Neural progenitor cell (in vitro differentiated cells): ENCODE results near the gene TPCN2. TPM values are rescaled to one million over a fixed set of nuclear protein-coding genes. Genes with fewer than 3 reads are reported as not detected.
A peak's percentile ranks its signal among the peaks of the same experiment; 100 is the strongest.

Source experiments
- DNase-seq: peaks from one replicate; pipeline ENCODE4 v3.0.0-alpha.2; 2016; ENCODE audit warnings: low spot score
- H2AFZ ChIP-seq: fragments of 200-600 bp; sonication (generic); replicated peaks from 2 replicates; pipeline ENCODE4 v1.6.1; 2016; ENCODE audit warnings: antibody characterized with exemption
- H3F3A ChIP-seq: fragments of 200-600 bp; sonication (generic); 2 replicates; pipeline ENCODE4 v1.6.1; 2016; ENCODE audit warnings: antibody characterized with exemption, low read depth
- H3K27ac ChIP-seq: fragments of 200-600 bp; sonication (generic); 2 replicates; pipeline ENCODE4 v1.5.1; 2016; ENCODE audit warnings: mild to moderate bottlenecking
- H3K27me3 ChIP-seq: fragments of 200-600 bp; sonication (generic); 2 replicates; pipeline ENCODE4 v1.6.1; 2016; ENCODE audit warnings: mild to moderate bottlenecking, moderate library complexity
- H3K36me3 ChIP-seq: fragments of 200-600 bp; sonication (generic); 2 replicates; pipeline ENCODE4 v1.5.1; 2016
- H3K4me1 ChIP-seq: fragments of 200-600 bp; sonication (generic); 2 replicates; pipeline ENCODE4 v1.6.1; 2016; ENCODE audit warnings: mixed run types
- H3K4me2 ChIP-seq: fragments of 200-600 bp; sonication (generic); 2 replicates; pipeline ENCODE4 v1.6.1; 2016
- H3K4me3 ChIP-seq: fragments of 200-600 bp; sonication (generic); 2 replicates; pipeline ENCODE4 v1.5.1; 2016
- H3K79me2 ChIP-seq: fragments of 200-600 bp; sonication (generic); 2 replicates; pipeline ENCODE4 v1.6.1; 2016; ENCODE audit warnings: low read depth
- H3K9ac ChIP-seq: fragments of 200-600 bp; sonication (generic); 2 replicates; pipeline ENCODE4 v1.6.1; 2016
- H3K9me3 ChIP-seq: fragments of 200-600 bp; sonication (generic); 2 replicates; pipeline ENCODE4 v1.5.1; 2016; ENCODE audit warnings: low read depth
- H4K20me1 ChIP-seq: fragments of 200-600 bp; sonication (generic); 2 replicates; pipeline ENCODE4 v1.6.1; 2016; ENCODE audit warnings: low read depth
- H3K27ac Mint-ChIP-seq: 3 replicates; pipeline ENCODE4 v1.8.0; 2021; ENCODE audit warnings: mixed read lengths
- H3K27me3 Mint-ChIP-seq: 2 replicates; pipeline ENCODE4 v1.8.0; 2022; ENCODE audit warnings: low read depth, mild to moderate bottlenecking, inconsistent platforms, moderate library complexity, mixed read lengths; ENCODE audit not compliant: insufficient read depth
- H3K36me3 Mint-ChIP-seq: 3 replicates; pipeline ENCODE4 v1.8.0; 2021; ENCODE audit warnings: mixed read lengths
- H3K4me1 Mint-ChIP-seq: 3 replicates; pipeline ENCODE4 v1.8.0; 2021; ENCODE audit warnings: mixed read lengths
- H3K4me3 Mint-ChIP-seq: 3 replicates; pipeline ENCODE4 v1.8.0; 2021; ENCODE audit warnings: mild to moderate bottlenecking, moderate library complexity, mixed read lengths
- H3K9me3 Mint-ChIP-seq: 3 replicates; pipeline ENCODE4 v1.8.0; 2020; ENCODE audit warnings: mixed read lengths
- EZH2 ChIP-seq: fragments of 200-600 bp; sonication (generic); IDR thresholded peaks from 2 replicates; pipeline ENCODE4 v1.6.1; 2017; ENCODE audit warnings: antibody characterized with exemption, mild to moderate bottlenecking, moderate library complexity
- EZH2phosphoT487 ChIP-seq: fragments of 200-600 bp; sonication (generic); IDR thresholded peaks from 2 replicates; pipeline ENCODE4 v1.6.1; 2017; ENCODE audit warnings: antibody characterized with exemption
- total RNA-seq: library from RNA; depleted of rRNA; stranded (reverse); fragments of >200 nt; gene quantifications from 2 replicates; pipeline ENCODE4 v1.2.3, GENCODE V29; 2015; ENCODE audit warnings: low replicate concordance
- TF ChIP-seq, protein P1 (sequence below): fragments of 200-600 bp; sonication (generic); IDR thresholded peaks from 2 replicates; pipeline ENCODE4 v1.5.1; 2017; ENCODE audit warnings: antibody characterized with exemption, mild to moderate bottlenecking

The TPCN2 gene
- total RNA-seq, 1 donor from 2014 or later, result 7.2 TPM

DNA sequence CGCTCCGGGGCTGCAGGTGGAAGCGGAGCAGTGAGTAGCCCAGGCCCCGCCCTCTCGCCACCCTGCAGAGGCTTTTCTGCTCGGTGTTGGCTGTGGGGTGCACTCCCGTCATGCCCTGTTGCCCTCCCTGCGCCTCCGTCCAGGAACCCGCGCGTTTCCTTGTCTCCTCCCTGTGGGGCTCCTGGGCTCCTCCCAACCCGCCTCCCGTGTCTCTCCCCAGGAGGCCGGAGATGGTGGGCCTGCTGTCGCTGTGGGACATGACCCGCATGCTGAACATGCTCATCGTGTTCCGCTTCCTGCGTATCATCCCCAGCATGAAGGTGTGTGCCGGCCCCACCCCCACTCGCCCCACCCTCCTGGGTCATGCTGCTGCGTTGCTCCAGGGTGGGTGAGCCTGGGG lies 32.4 kb downstream of the TPCN2 start:
- TF ChIP-seq EZH2phosphoT487 (no peak), EZH2 (no peak)
- TF ChIP-seq, protein P1, sequence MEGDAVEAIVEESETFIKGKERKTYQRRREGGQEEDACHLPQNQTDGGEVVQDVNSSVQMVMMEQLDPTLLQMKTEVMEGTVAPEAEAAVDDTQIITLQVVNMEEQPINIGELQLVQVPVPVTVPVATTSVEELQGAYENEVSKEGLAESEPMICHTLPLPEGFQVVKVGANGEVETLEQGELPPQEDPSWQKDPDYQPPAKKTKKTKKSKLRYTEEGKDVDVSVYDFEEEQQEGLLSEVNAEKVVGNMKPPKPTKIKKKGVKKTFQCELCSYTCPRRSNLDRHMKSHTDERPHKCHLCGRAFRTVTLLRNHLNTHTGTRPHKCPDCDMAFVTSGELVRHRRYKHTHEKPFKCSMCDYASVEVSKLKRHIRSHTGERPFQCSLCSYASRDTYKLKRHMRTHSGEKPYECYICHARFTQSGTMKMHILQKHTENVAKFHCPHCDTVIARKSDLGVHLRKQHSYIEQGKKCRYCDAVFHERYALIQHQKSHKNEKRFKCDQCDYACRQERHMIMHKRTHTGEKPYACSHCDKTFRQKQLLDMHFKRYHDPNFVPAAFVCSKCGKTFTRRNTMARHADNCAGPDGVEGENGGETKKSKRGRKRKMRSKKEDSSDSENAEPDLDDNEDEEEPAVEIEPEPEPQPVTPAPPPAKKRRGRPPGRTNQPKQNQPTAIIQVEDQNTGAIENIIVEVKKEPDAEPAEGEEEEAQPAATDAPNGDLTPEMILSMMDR, result no peak
- no peaks in the 10 kb centered on the region for H3K27me3 ChIP-seq
- no peak overlapping the region for H3K4me2 ChIP-seq
- no peaks in the 10 kb centered on the region for H3K4me1 ChIP-seq
- H3K79me2 ChIP-seq, result no peaks in the 10 kb centered on the region
- H3K9me3 ChIP-seq, result no peaks in the 10 kb centered on the region
- H3K36me3 ChIP-seq, result no peaks in the 10 kb centered on the region
- H2AFZ ChIP-seq, result no peak overlapping the region
- Mint-ChIP-seq H3K9me3 (no peaks in the 10 kb centered on the region), H3K27me3 (no peaks in the 10 kb centered on the region), H3K4me1 (no peaks in the 10 kb centered on the region), H3K36me3 (peaks cover 5% of the 10 kb centered on the region), H3K27ac (no peak overlapping the region), H3K4me3 (no peak overlapping the region)
- DNase-seq, result no peak
- no peaks in the 10 kb centered on the region for H3F3A ChIP-seq
- H4K20me1 ChIP-seq, result no peaks in the 10 kb centered on the region
- no peak overlapping the region for H3K4me3 ChIP-seq
- no peak overlapping the region for H3K9ac ChIP-seq
- H3K27ac ChIP-seq, result no peak overlapping the region

DNA sequence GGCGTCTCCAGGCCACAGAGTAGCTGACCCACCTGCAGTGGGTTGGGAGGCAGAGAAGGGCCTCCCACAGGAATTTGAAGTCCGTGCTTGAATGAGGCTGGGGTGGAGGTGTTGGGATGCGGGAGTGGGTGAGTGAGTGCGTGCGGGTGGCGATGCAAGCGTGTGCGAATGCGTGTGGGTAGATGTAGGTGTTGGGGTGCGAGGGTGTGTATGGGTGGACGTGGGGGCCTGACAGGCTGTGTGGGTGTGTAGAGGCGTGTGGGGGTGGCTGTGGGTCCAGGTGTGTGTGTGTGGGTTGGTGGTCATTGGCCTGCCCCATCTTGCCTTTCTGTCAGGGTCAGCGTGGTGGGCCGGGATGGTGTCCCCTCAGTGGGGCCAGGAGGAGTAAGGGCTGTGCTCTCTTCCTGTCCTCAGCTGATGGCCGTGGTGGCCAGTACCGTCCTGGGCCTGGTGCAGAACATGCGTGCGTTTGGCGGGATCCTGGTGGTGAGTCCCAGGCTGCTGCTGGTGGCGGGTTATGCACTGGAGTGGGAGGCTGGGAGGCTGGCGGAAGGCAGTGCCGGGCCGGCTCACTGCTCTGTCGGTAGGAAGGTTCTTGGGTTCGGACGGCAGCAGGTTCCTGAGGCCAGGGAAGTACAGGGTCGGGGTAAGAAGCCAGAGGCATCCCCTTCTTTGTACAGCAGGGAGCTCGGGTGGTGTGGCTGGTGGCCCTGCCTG lies 35.0 kb downstream of the TPCN2 start:
- Histone ChIP-seq H3K4me2 (no peak overlapping the region), H3K9me3 (no peaks in the 10 kb centered on the region), H3K36me3 (no peaks in the 10 kb centered on the region), H3K4me1 (no peaks in the 10 kb centered on the region), H3K27me3 (no peaks in the 10 kb centered on the region), H3F3A (no peaks in the 10 kb centered on the region), H3K9ac (no peak overlapping the region), H3K79me2 (no peaks in the 10 kb centered on the region), H3K27ac (no peak overlapping the region), H2AFZ (no peak overlapping the region), H3K4me3 (no peak overlapping the region), H4K20me1 (peaks cover 7% of the 10 kb centered on the region)
- Mint-ChIP-seq H3K27ac (peak overlapping the region; percentile 2), H3K36me3 (peaks cover 9% of the 10 kb centered on the region), H3K27me3 (no peaks in the 10 kb centered on the region), H3K9me3 (no peaks in the 10 kb centered on the region), H3K4me1 (peaks cover 3% of the 10 kb centered on the region), H3K4me3 (no peak overlapping the region)
- DNase-seq, result no peak
- TF ChIP-seq EZH2 (no peak), EZH2phosphoT487 (no peak)
- TF ChIP-seq, protein P1, result no peak

DNA sequence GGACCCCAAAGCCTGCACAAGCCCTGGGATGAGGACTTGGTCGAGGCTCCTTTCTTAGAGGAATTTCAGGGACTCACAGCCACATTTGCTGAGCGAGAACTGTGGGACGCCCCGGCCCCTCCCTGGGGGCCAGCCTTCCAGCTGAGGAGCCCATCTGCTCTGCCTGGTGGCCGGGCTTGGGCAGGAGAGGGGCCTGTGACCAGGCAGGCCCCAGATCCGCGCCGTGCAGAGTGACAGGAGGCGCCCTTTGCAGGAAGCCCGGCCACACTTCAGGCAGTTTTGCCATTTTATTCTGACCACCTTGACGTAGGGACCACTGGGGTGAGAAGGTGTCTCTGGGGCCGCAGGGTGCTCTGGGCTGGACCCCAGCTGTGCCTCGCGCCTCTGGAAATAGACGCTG lies 35.6 kb downstream of the TPCN2 start:
- H3K27ac Mint-ChIP-seq, result no peak overlapping the region
- Histone ChIP-seq H3K79me2 (no peaks in the 10 kb centered on the region), H3K27me3 (no peaks in the 10 kb centered on the region), H3F3A (no peaks in the 10 kb centered on the region), H3K36me3 (no peaks in the 10 kb centered on the region), H3K4me2 (no peak overlapping the region), H3K4me3 (no peak overlapping the region), H2AFZ (no peak overlapping the region), H4K20me1 (peaks cover 10% of the 10 kb centered on the region), H3K9me3 (no peaks in the 10 kb centered on the region), H3K27ac (no peak overlapping the region), H3K9ac (no peak overlapping the region), H3K4me1 (no peaks in the 10 kb centered on the region)
- H3K4me1 Mint-ChIP-seq, result peaks cover 3% of the 10 kb centered on the region
- H3K4me3 Mint-ChIP-seq, result no peak overlapping the region
- peaks cover 9% of the 10 kb centered on the region for H3K36me3 Mint-ChIP-seq
- H3K9me3 Mint-ChIP-seq, result no peaks in the 10 kb centered on the region
- DNase-seq, result no peak
- no peaks in the 10 kb centered on the region for H3K27me3 Mint-ChIP-seq
- TF ChIP-seq EZH2phosphoT487 (no peak), EZH2 (no peak)
- TF ChIP-seq, protein P1, result no peak
